Progenitor cell of endocrine pancreas (in vitro differentiated cells): ENCODE results near the gene RBAK. TPM values are rescaled to one million over a fixed set of nuclear protein-coding genes. Genes with fewer than 3 reads are reported as not detected.
A peak's percentile ranks its signal among the peaks of the same experiment; 100 is the strongest.
"Not testable (repeated sequence)": the region's sequence is repeated elsewhere in the genome, so short reads cannot be mapped to it uniquely, and the experiment has no call there.

Source experiments
- DNase-seq: peaks from one replicate; pipeline ENCODE4 v3.0.0; 2021; ENCODE audit warnings: low spot score; ENCODE audit not compliant: unreplicated experiment
- H3K27ac Mint-ChIP-seq: 2 replicates; pipeline ENCODE4 v1.8.0; 2021; ENCODE audit warnings: mild to moderate bottlenecking, moderate library complexity, mixed read lengths
- H3K27me3 Mint-ChIP-seq: 2 replicates; pipeline ENCODE4 v1.8.0; 2021; ENCODE audit warnings: mixed read lengths
- H3K36me3 Mint-ChIP-seq: 2 replicates; pipeline ENCODE4 v1.8.0; 2022; ENCODE audit warnings: mixed read lengths; ENCODE audit not compliant: insufficient read depth
- H3K4me1 Mint-ChIP-seq: 2 replicates; pipeline ENCODE4 v1.8.0; 2021; ENCODE audit warnings: low read depth, mixed read lengths
- H3K4me3 Mint-ChIP-seq: 2 replicates; pipeline ENCODE4 v1.8.0; 2021; ENCODE audit warnings: low read depth, mild to moderate bottlenecking, moderate library complexity, mixed read lengths
- H3K9me3 Mint-ChIP-seq: 2 replicates; pipeline ENCODE4 v1.8.0; 2021; ENCODE audit warnings: low read depth, mixed read lengths
- total RNA-seq: library from RNA; stranded (reverse); gene quantifications from 2 replicates; pipeline ENCODE4 v1.2.1, GENCODE V29; 2021
- TF ChIP-seq, protein P1 (sequence below): fragments of 200-600 bp; sonication (generic); IDR thresholded peaks from one replicate; pipeline ENCODE4 v1.5.0; 2021; ENCODE audit warnings: antibody characterized with exemption, mild to moderate bottlenecking; ENCODE audit not compliant: unreplicated experiment

Gene RBAK
- total RNA-seq, 1 donor from 2014 or later: 20.0 TPM

- H3K9me3 Mint-ChIP-seq: peaks cover 12% of the 10 kb centered on the region
- no peak overlapping the region for H3K27ac Mint-ChIP-seq
- DNase-seq: no peak
- no peak overlapping the region for H3K4me3 Mint-ChIP-seq
- peaks cover 6% of the 10 kb centered on the region for H3K36me3 Mint-ChIP-seq
- peaks cover 14% of the 10 kb centered on the region for H3K27me3 Mint-ChIP-seq
- TF ChIP-seq, protein P1, sequence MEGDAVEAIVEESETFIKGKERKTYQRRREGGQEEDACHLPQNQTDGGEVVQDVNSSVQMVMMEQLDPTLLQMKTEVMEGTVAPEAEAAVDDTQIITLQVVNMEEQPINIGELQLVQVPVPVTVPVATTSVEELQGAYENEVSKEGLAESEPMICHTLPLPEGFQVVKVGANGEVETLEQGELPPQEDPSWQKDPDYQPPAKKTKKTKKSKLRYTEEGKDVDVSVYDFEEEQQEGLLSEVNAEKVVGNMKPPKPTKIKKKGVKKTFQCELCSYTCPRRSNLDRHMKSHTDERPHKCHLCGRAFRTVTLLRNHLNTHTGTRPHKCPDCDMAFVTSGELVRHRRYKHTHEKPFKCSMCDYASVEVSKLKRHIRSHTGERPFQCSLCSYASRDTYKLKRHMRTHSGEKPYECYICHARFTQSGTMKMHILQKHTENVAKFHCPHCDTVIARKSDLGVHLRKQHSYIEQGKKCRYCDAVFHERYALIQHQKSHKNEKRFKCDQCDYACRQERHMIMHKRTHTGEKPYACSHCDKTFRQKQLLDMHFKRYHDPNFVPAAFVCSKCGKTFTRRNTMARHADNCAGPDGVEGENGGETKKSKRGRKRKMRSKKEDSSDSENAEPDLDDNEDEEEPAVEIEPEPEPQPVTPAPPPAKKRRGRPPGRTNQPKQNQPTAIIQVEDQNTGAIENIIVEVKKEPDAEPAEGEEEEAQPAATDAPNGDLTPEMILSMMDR: no peak
- H3K4me1 Mint-ChIP-seq: peaks cover 2% of the 10 kb centered on the region
Measured at GRCh38 chr7:5041047-5041446, 4.6 kb upstream of the RBAK start.

- Mint-ChIP-seq H3K27ac (no peak overlapping the region), H3K9me3 (peaks cover 15% of the 10 kb centered on the region), H3K27me3 (peaks cover 14% of the 10 kb centered on the region), H3K4me1 (peaks cover 6% of the 10 kb centered on the region), H3K4me3 (no peak overlapping the region), H3K36me3 (peaks cover 16% of the 10 kb centered on the region)
- TF ChIP-seq, protein P1: no peak
- no peak for DNase-seq
Measured at GRCh38 chr7:5043661-5044060, 2.0 kb upstream of the RBAK start.

- not testable (repeated sequence) for DNase-seq, H3K4me1 Mint-ChIP-seq
- Mint-ChIP-seq H3K27ac (peak overlapping the region; percentile 94), H3K9me3 (peaks cover 29% of the 10 kb centered on the region), H3K27me3 (peaks cover 14% of the 10 kb centered on the region), H3K36me3 (peaks cover 41% of the 10 kb centered on the region), H3K4me3 (peak overlapping the region; percentile 88)
Measured at GRCh38 chr7:5046397-5046732, 705 bp downstream of the RBAK start.

DNA sequence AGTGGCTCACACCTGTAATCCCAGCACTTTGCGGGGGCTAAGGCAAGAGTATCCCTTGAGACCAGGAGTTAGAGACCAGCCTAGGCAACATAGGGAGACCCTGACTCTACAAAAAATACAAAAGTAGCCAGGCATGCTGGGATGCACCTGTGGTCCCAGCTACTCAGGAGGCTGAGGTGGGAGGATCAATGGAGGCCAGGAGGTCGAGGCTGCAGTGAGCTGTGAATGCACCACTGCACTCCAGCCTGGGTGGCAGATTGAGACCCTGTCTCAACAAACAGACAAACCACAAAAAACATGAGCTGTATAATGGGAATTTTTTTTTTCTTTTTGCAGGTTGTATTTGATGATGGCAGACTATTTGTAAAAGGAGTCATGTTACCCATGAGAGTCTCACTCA, 1.5 kb downstream of the RBAK start:
- not testable (repeated sequence) for DNase-seq, H3K27ac Mint-ChIP-seq, H3K4me1 Mint-ChIP-seq
- peaks cover 14% of the 10 kb centered on the region for H3K27me3 Mint-ChIP-seq
- peaks cover 48% of the 10 kb centered on the region for H3K36me3 Mint-ChIP-seq
- peaks cover 36% of the 10 kb centered on the region for H3K9me3 Mint-ChIP-seq
- peak overlapping the region; percentile 88 for H3K4me3 Mint-ChIP-seq

DNA sequence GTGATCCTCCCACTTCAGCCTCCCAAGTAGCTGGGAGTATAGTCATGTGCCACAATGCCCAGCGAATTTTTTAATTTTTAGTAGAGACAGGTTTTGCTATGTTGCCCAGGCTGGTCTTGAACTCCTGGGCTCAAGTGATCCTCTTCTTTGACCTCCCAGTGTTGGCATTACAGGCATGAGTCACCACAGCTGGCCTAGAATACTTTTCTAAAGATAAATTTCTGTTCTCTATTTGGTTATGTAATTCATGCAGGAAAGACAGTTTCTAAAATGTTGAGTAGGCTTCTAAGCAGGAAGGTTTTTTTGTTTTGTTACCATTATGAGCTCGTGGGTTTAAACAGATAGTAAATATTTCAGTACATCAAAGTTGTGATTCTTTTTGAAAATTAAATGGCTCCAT, 5.0 kb downstream of the RBAK start:
- no peak for DNase-seq
- TF ChIP-seq, protein P1: no peak
- Mint-ChIP-seq H3K27me3 (no peaks in the 10 kb centered on the region), H3K4me3 (no peak overlapping the region), H3K4me1 (peaks cover 5% of the 10 kb centered on the region), H3K36me3 (peaks cover 78% of the 10 kb centered on the region), H3K27ac (no peak overlapping the region), H3K9me3 (peaks cover 50% of the 10 kb centered on the region)

- Mint-ChIP-seq H3K36me3 (peaks cover 85% of the 10 kb centered on the region), H3K9me3 (peaks cover 57% of the 10 kb centered on the region)
- H3K27me3 Mint-ChIP-seq, DNase-seq, H3K4me1 Mint-ChIP-seq, H3K4me3 Mint-ChIP-seq, H3K27ac Mint-ChIP-seq: not testable (repeated sequence)
Measured at GRCh38 chr7:5051731-5052130, 6.1 kb downstream of the RBAK start.

- Mint-ChIP-seq H3K36me3 (peaks cover 92% of the 10 kb centered on the region), H3K4me1 (no peaks in the 10 kb centered on the region), H3K4me3 (no peak overlapping the region), H3K27me3 (no peaks in the 10 kb centered on the region), H3K9me3 (peaks cover 67% of the 10 kb centered on the region), H3K27ac (no peak overlapping the region)
- no peak for DNase-seq
- TF ChIP-seq, protein P1: no peak
Measured at GRCh38 chr7:5053175-5053574, 7.5 kb downstream of the RBAK start.
